ENCODE data around the gene SUMF2. TPM values are rescaled to one million over a fixed set of nuclear protein-coding genes. Genes with fewer than 3 reads are reported as not detected.
A peak's percentile ranks its signal among the peaks of the same experiment; 100 is the strongest.
"Not testable (repeated sequence)": the region's sequence is repeated elsewhere in the genome, so short reads cannot be mapped to it uniquely, and the experiment has no call there.

SUMF2 gene
- total RNA-seq, 4 donors from 2014 or later: 61.2 to 110 (median 86.5) TPM

GRCh38 chr7:56092789-56093531 lies 28.9 kb downstream of the SUMF2 start, which contains the start of gene PHKG1:
TSS of gene PHKG1 (minus strand) at chr7:56092952. CDS start at chr7:56088941, 4,011 bp downstream.
- intact Hi-C loops (cut with DNase I; ENCODE audit: low total_unique reads): no loop called here
- Histone ChIP-seq H3K9me3 (no peaks in the 10 kb centered on the region), H3K36me3 (no peaks in the 10 kb centered on the region), H3K27ac (peak within 1 kb of the TSS; percentile 63 to 72), H3K4me1 (peaks cover 0 to 7% of the 10 kb centered on the region in 2 donors), H3K4me3 (no peak within 1 kb of the TSS), H3K27me3 (no peaks in the 10 kb centered on the region)
- peak; percentile 75 to 86 for DNase-seq
- TF ChIP-seq CTCF (IDR thresholded peaks at IDR 0.05) (peak in 3 of 4 experiments; percentile 38 to 49 (median 46)), POLR2A (IDR thresholded peaks at IDR 0.05) (no peak)

GRCh38 chr7:56097700-56098099 lies 33.6 kb downstream of the SUMF2 start:
- TF ChIP-seq CTCF (IDR thresholded peaks at IDR 0.05) (no peak), POLR2A (IDR thresholded peaks at IDR 0.05) (no peak)
- no peak overlapping the region for H3K27ac ChIP-seq

GRCh38 chr7:56098187-56099008 lies 34.3 kb downstream of the SUMF2 start:
- H3K4me3 ChIP-seq; H3K9me3 ChIP-seq; H3K27ac ChIP-seq; H3K27me3 ChIP-seq; intact Hi-C loops (cut with DNase I; ENCODE audit: low total_unique reads); H3K36me3 ChIP-seq; H3K4me1 ChIP-seq; DNase-seq: not testable (repeated sequence)

More at GRCh38 chr7:56097700-56098099, 33.6 kb downstream of the SUMF2 start:
- peak; percentile 40 to 45 for DNase-seq
- intact Hi-C loops (cut with DNase I; ENCODE audit: low total_unique reads): no loop called here
- Histone ChIP-seq H3K9me3 (no peaks in the 10 kb centered on the region), H3K4me3 (no peak overlapping the region), H3K4me1 (peaks cover 0 to 1% of the 10 kb centered on the region in 2 donors), H3K36me3 (no peaks in the 10 kb centered on the region), H3K27me3 (no peaks in the 10 kb centered on the region)

- Histone ChIP-seq H3K27me3 (no peaks in the 10 kb centered on the region), H3K27ac (no peak overlapping the region), H3K4me1 (peaks cover 0 to 1% of the 10 kb centered on the region in 2 donors), H3K4me3 (no peak overlapping the region), H3K9me3 (no peaks in the 10 kb centered on the region), H3K36me3 (no peaks in the 10 kb centered on the region)
- TF ChIP-seq CTCF (IDR thresholded peaks at IDR 0.05): no peak
- TF ChIP-seq POLR2A (IDR thresholded peaks at IDR 0.05): no peak
- no peak for DNase-seq
- intact Hi-C loops (cut with DNase I; ENCODE audit: low total_unique reads): no loop called here
Measured at GRCh38 chr7:56099653-56100052, 35.6 kb downstream of the SUMF2 start.

GRCh38 chr7:56104138-56104537 lies 40.1 kb downstream of the SUMF2 start:
- H3K9me3 ChIP-seq; H3K36me3 ChIP-seq; H3K27me3 ChIP-seq; H3K4me3 ChIP-seq; DNase-seq; intact Hi-C loops (cut with DNase I; ENCODE audit: low total_unique reads); H3K27ac ChIP-seq; H3K4me1 ChIP-seq: not testable (repeated sequence)

GRCh38 chr7:56105508-56105907 lies 41.4 kb downstream of the SUMF2 start:
- intact Hi-C loops (cut with DNase I; ENCODE audit: low total_unique reads): no loop called here
- peaks cover 8% of the 10 kb centered on the region in 2 donors for H3K4me1 ChIP-seq
- no peaks in the 10 kb centered on the region for H3K36me3 ChIP-seq
- peak overlapping the region; percentile 88 to 91 for H3K4me3 ChIP-seq
- peak overlapping the region; percentile 85 to 91 for H3K27ac ChIP-seq
- peaks cover 0 to 3% of the 10 kb centered on the region in 2 donors for H3K27me3 ChIP-seq
- no peak for DNase-seq
- no peaks in the 10 kb centered on the region for H3K9me3 ChIP-seq
- TF ChIP-seq CTCF (IDR thresholded peaks at IDR 0.05) (no peak), POLR2A (IDR thresholded peaks at IDR 0.05) (no peak)
